ENCODE data around the gene PTPRJ. TPM values are rescaled to one million over a fixed set of nuclear protein-coding genes. Genes with fewer than 3 reads are reported as not detected.

PTPRJ gene
- total and polyA plus RNA-seq, 7 donors = 2.4 to 23.3 (median 10.2) TPM

DNA sequence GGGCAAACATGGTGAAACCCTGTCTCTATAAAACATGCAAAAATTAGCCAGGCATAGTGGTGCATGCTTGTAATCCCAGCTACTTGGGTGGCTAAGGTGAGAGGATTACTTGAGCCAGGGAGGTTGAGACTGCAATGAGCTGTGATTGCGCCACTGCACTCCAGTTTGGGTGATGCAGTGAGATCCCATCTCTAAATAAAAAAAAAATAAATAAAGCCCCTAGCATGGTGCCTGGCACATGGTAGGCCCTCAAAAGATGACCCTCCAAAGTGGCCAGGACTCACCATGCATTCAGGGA lies 74.6 kb downstream of the PTPRJ start:
- peaks cover 0 to 33% (median 21%) of the 10 kb centered on the region in 4 donors for H3K4me1 ChIP-seq
- no peaks in the 10 kb centered on the region for H3K27me3 ChIP-seq
- WGBS, 2 donors = 93 to 100% methylated on average over 1 of the region's 1 CpG
- H3K9me3 ChIP-seq = no peaks in the 10 kb centered on the region
- H3K27ac ChIP-seq = no peak overlapping the region
- H3K36me3 ChIP-seq = no peaks in the 10 kb centered on the region
- intact Hi-C loops (cut with DNase I) = no loop called here
- TF ChIP-seq POLR2A (IDR thresholded peaks at IDR 0.05) (no peak), POLR2AphosphoS5 (IDR thresholded peaks at IDR 0.05) (no peak), EP300 (IDR thresholded peaks at IDR 0.05) (no peak)
- TF ChIP-seq, protein P1, sequence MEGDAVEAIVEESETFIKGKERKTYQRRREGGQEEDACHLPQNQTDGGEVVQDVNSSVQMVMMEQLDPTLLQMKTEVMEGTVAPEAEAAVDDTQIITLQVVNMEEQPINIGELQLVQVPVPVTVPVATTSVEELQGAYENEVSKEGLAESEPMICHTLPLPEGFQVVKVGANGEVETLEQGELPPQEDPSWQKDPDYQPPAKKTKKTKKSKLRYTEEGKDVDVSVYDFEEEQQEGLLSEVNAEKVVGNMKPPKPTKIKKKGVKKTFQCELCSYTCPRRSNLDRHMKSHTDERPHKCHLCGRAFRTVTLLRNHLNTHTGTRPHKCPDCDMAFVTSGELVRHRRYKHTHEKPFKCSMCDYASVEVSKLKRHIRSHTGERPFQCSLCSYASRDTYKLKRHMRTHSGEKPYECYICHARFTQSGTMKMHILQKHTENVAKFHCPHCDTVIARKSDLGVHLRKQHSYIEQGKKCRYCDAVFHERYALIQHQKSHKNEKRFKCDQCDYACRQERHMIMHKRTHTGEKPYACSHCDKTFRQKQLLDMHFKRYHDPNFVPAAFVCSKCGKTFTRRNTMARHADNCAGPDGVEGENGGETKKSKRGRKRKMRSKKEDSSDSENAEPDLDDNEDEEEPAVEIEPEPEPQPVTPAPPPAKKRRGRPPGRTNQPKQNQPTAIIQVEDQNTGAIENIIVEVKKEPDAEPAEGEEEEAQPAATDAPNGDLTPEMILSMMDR (IDR thresholded peaks at IDR 0.05) = no peak
- DNase-seq = no peak
- H3K4me3 ChIP-seq = no peak overlapping the region

DNA sequence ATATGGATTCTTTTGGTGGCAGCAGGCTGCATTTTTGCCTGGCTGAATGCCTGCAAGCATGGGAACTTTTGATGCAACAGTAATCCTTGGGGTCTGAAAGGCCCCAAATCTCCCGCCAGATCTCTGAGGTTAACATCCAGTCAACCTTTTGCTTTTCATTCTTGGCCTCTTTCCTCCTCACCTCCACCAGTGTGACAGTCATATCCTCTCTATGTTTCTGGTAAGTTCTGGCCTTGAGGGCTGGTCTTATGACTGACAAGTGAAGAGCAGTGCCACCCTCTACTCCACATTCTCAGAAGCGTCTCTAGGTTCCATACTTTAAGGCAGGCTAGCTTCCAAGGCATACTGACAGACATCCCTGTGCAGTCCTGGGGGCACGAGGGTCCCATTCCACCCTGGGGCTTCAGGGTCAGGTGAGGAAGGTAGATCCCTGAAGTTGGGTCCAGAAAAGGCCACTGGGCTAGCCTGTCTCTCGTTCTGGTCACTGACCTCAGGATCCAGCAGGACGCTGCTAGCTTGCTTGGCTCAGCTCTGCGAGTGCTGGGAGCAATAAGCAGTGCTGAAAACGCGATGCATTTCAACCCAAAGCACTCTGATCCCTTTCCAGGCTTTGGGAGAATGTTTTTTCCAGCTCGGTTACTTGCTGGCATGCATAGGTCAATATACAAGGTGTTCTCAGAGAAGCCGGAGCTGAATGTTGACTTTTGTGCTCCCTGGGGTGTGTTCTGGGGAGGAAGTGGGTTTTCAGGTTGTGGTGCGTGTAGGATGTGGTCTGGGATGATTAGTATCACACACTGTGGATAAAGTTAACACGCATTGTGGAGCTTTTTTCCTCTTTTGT lies 75.2 kb downstream of the PTPRJ start:
- Histone ChIP-seq H3K4me1 (peaks cover 0 to 33% (median 20%) of the 10 kb centered on the region in 4 donors), H3K27me3 (no peaks in the 10 kb centered on the region), H3K27ac (peak overlapping the region in 2 of 4 donors; percentile 14 to 19), H3K9me3 (no peaks in the 10 kb centered on the region), H3K4me3 (no peak overlapping the region), H3K36me3 (no peaks in the 10 kb centered on the region)
- 25 to 32% methylated on average over 12 of the region's 12 CpGs for WGBS, 2 donors
- DNase-seq = no peak
- TF ChIP-seq, protein P1 (IDR thresholded peaks at IDR 0.05) = no peak
- TF ChIP-seq POLR2AphosphoS5 (IDR thresholded peaks at IDR 0.05) = no peak
- no peak for TF ChIP-seq POLR2A (IDR thresholded peaks at IDR 0.05)
- TF ChIP-seq EP300 (IDR thresholded peaks at IDR 0.05) = no peak
- intact Hi-C loops (cut with DNase I) = no loop called here

DNA sequence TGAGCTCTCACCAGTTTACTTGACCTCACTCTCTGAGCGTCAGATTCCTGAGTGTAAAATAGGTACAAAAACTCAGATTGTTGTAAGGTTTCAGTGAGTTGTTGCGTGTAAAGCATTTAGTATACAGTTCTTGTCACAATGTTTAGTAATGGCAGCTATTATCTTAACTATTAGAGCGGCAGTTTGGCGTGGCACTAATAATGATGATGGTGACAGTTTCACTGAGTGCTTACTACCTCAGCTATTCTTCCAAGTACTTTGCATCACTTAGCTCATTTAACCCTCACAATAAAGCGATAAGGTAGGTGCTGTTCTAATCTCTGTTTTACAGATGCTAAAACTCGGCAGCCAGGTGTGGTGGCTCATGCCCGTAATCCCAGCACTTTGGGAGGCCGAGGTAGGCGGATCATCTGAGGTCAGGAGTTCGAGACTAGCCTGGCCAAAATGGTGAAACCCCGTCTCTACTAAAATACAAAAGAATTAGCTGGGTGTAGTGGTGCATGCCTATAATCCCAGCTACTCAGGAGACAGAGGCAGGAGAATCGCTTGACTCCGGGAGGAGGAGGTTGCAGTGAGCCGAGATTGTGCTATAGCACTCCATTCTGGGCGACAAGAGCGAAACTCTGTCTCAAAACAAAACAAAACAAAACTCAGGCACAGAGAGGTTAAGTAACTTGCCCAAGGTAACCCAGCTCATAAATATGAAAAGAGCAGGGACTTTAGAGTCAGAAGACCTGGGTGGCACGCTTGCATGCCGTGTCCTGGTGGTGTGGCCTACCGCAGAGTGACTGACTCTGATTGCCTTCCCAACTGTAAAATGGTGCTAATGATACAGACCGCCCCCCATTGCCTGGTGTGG lies 76.2 kb downstream of the PTPRJ start:
- peaks cover 0 to 32% (median 16%) of the 10 kb centered on the region in 4 donors for H3K4me1 ChIP-seq
- H3K36me3 ChIP-seq = no peaks in the 10 kb centered on the region
- H3K27me3 ChIP-seq = no peaks in the 10 kb centered on the region
- no peak for DNase-seq
- H3K27ac ChIP-seq = no peak overlapping the region
- H3K4me3 ChIP-seq = no peak overlapping the region
- intact Hi-C loops (cut with DNase I) = no loop called here
- TF ChIP-seq, protein P1 (IDR thresholded peaks at IDR 0.05) = no peak
- no peak for TF ChIP-seq POLR2AphosphoS5 (IDR thresholded peaks at IDR 0.05)
- no peak for TF ChIP-seq EP300 (IDR thresholded peaks at IDR 0.05)
- no peak for TF ChIP-seq POLR2A (IDR thresholded peaks at IDR 0.05)
- H3K9me3 ChIP-seq = no peaks in the 10 kb centered on the region
- WGBS, 2 donors = 89 to 91% methylated on average over 20 of the region's 20 CpGs

DNA sequence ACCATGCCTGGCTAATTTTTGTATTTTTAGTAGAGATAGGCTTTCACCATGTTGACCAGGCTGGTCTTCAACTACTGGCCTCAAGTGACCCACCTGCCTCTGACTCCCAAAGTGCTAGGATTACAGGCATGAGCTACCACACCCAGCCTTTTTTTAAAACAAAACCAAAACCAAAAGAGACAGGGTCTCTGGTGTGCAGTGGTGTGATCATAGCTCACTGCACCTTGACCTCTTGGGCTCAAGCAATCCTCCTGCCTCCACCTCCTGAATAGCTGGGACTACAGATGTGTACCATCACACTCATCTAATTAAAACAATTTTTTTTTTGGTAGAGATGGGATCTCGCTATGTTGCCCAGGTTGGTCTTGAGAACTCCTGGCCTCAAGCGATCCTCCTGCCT lies 77.7 kb downstream of the PTPRJ start:
- Histone ChIP-seq H3K9me3 (no peaks in the 10 kb centered on the region), H3K4me1 (peaks cover 0 to 22% (median 11%) of the 10 kb centered on the region in 4 donors), H3K27me3 (no peaks in the 10 kb centered on the region), H3K4me3 (no peak overlapping the region), H3K27ac (no peak overlapping the region), H3K36me3 (no peaks in the 10 kb centered on the region)
- no peak for DNase-seq
- WGBS, 2 donors = 97 to 100% methylated on average over 2 of the region's 2 CpGs
- TF ChIP-seq POLR2AphosphoS5 (IDR thresholded peaks at IDR 0.05) (no peak), POLR2A (IDR thresholded peaks at IDR 0.05) (no peak), EP300 (IDR thresholded peaks at IDR 0.05) (no peak)
- TF ChIP-seq, protein P1 (IDR thresholded peaks at IDR 0.05) = no peak
- intact Hi-C loops (cut with DNase I) = no loop called here

Data from sigmoid colon (tissue), 7 donors.